K562 (cell line): ENCODE measurements around the gene MYLK4. TPM values are rescaled to one million over a fixed set of nuclear protein-coding genes. Genes with fewer than 3 reads are reported as not detected.

ENCODE experiments used
- ATAC-seq: fragments of 200-7000 bp; cut with Tn5 transposase; 3 replicates; pipeline ENCODE4 v1.9.1; 2020; ENCODE audit warnings: moderate library complexity
- BruUV-seq: library from RNA; stranded (reverse); fragments of 400-500 nt; replicated peaks from 2 replicates; lab custom pipeline; 2021; lab: Mats Ljungman, UMichigan
- CTCF ChIA-PET: fragments of 300-600 bp; formaldehyde crosslinking; extraction: SDS; loops from one replicate; lab custom pipeline; 2021; ENCODE audit warnings: low intra/inter-chr PET ratio; lab: Yijun Ruan, JAX
- POLR2A ChIA-PET: fragments of 300-600, 350-650 bp; sonication (Branson Sonifier 250); formaldehyde crosslinking; extraction: SDS; loops from one replicate; lab custom pipeline; 2021; ENCODE audit warnings: antibody characterized with exemption, inconsistent platforms; lab: Yijun Ruan, JAX
- DNase-seq, 4 experiments: peaks; one replicate each; pipeline versions ENCODE4 v3.0.0 to v3.0.0-alpha.2; 2011 to 2018; ENCODE audit warnings: low spot score in 3 of 4, mixed read lengths in 3 of 4; ENCODE audit errors: extremely low read depth in 1 of 4
- FAIRE-seq: peaks from 2 replicates; lab custom pipeline; 2011; peaks lifted over from hg19 to GRCh38; lab: Jason Lieb, UNC
- H2AFZ ChIP-seq: 2 replicates; pipeline ENCODE4 v1.6.0; 2011; ENCODE audit warnings: low read depth, low read length, control low read depth, inconsistent platforms
- H3K27ac ChIP-seq: fragments of 200-600 bp; 3 replicates; pipeline ENCODE4 v1.8.0; 2011; ENCODE audit warnings: low read depth, mild to moderate bottlenecking, control low read depth, inconsistent platforms, low read length, moderate library complexity, mixed read lengths; ENCODE audit errors: extremely low read depth
- H3K27me3 ChIP-seq, 2 experiments: fragments of 300-600 bp in 1 of 2; 2 replicates in 1 of 2; 3 replicates in 1 of 2; pipeline versions ENCODE4 v1.6.0 to v1.8.0; 2011; ENCODE audit warnings: inconsistent platforms in 2 of 2, low read length in 2 of 2, mild to moderate bottlenecking in 1 of 2, mixed read lengths in 1 of 2, moderate library complexity in 1 of 2; ENCODE audit not compliant: control insufficient read depth in 2 of 2, insufficient read depth in 2 of 2
- H3K36me3 ChIP-seq: fragments of 300-600 bp; 3 replicates; pipeline ENCODE4 v1.8.0; 2011; ENCODE audit warnings: mild to moderate bottlenecking, low read length, inconsistent platforms; ENCODE audit not compliant: control insufficient read depth, insufficient read depth
- H3K4me1 ChIP-seq, 2 experiments: fragments of 200-600 bp in 1 of 2; replicated peaks in 1 of 2; 2 replicates in 1 of 2; 3 replicates in 1 of 2; pipeline versions ENCODE4 v1.5.1 to v1.8.0; 2011; ENCODE audit warnings: inconsistent platforms in 2 of 2, low read length in 2 of 2, mild to moderate bottlenecking in 1 of 2, mixed read lengths in 1 of 2, moderate library complexity in 1 of 2; ENCODE audit not compliant: control insufficient read depth in 2 of 2, insufficient read depth in 2 of 2
- H3K4me2 ChIP-seq: 2 replicates; pipeline ENCODE4 v1.6.1; 2011; ENCODE audit warnings: low read length, control low read depth, inconsistent platforms, mixed read lengths; ENCODE audit not compliant: insufficient read depth
- H3K4me3 ChIP-seq: fragments of 200-600 bp; sonication (generic), shearing (Covaris generic); 2 replicates; pipeline ENCODE4 v1.5.1; 2016; ENCODE audit warnings: control low read depth, inconsistent platforms
- H3K79me2 ChIP-seq: fragments of 200-600 bp; 3 replicates; pipeline ENCODE4 v1.8.0; 2011; ENCODE audit warnings: low read length, inconsistent platforms; ENCODE audit not compliant: control insufficient read depth, insufficient read depth
- H3K9ac ChIP-seq, 2 experiments: 2 replicates each; pipeline versions ENCODE4 v1.6.0 to v1.6.1; 2011; ENCODE audit warnings: low read depth in 2 of 2, low read length in 2 of 2, control low read depth in 1 of 2, inconsistent platforms in 1 of 2, mild to moderate bottlenecking in 1 of 2, mixed read lengths in 1 of 2; ENCODE audit not compliant: insufficient read depth in 1 of 2
- H3K9me1 ChIP-seq: one replicate; pipeline ENCODE4 v1.6.0; 2011; ENCODE audit warnings: inconsistent platforms, mild to moderate bottlenecking, low read length, moderate library complexity; ENCODE audit not compliant: control insufficient read depth, insufficient read depth
- H3K9me3 ChIP-seq: replicated peaks from 2 replicates; pipeline ENCODE4 v1.5.1; 2011; ENCODE audit warnings: low read depth, low read length, inconsistent platforms; ENCODE audit not compliant: control insufficient read depth, insufficient read depth
- H4K20me1 ChIP-seq: replicated peaks from 2 replicates; pipeline ENCODE4 v1.6.1; 2011; ENCODE audit warnings: low read length, inconsistent platforms, mixed read lengths; ENCODE audit not compliant: control insufficient read depth, insufficient read depth
- CBX3 ChIP-seq, 2 experiments: IDR thresholded peaks; 1 replicate in 1 of 2; 2 replicates in 1 of 2; pipeline ENCODE4 v1.6.1; 2012; ENCODE audit warnings: inconsistent platforms in 2 of 2, low read length in 2 of 2, borderline replicate concordance in 1 of 2, control low read depth in 1 of 2
- FOXK2 ChIP-seq, 2 experiments: fragments of 450-650 bp; IDR thresholded peaks in 1 of 2; conservative IDR thresholded peaks in 1 of 2; 2 replicates each; pipeline ENCODE4 v1.6.1; 2016; ENCODE audit warnings: low read depth in 2 of 2, mild to moderate bottlenecking in 1 of 2
- KLF10 ChIP-seq: fragments of 250-450 bp; sonication (Bioruptor Pico); IDR thresholded peaks from 2 replicates; pipeline ENCODE4 v1.6.1; 2021; ENCODE audit warnings: matching md5 sums
- PRMT5 ChIP-seq: sonication (generic); formaldehyde crosslinking; IDR thresholded peaks from 2 replicates; pipeline ENCODE4 v1.5.0; 2020; ENCODE audit warnings: missing genetic modification reagents
- TEAD1 ChIP-seq, 2 experiments: fragments of 450-650 bp in 1 of 2; sonication (generic) in 1 of 2; formaldehyde crosslinking; IDR thresholded peaks; 2 replicates each; pipeline versions ENCODE4 v1.4.0 to v1.8.0; 2020 to 2022; ENCODE audit warnings: mild to moderate bottlenecking in 2 of 2, missing genetic modification reagents in 1 of 2
- WGBS: fragments of 100-300 bp; shearing (Covaris generic); methylation state at CpG from one replicate; pipeline ENCODE4 v1.1.6; 2016; ENCODE audit warnings: low coverage, mixed read lengths; ENCODE audit not compliant: insufficient coverage; ENCODE audit errors: missing lambda C conversion rate; 5-methylcytosine and 5-hydroxymethylcytosine counted together
- in situ Hi-C: fragments of 300-500 bp; cut with MboI; formaldehyde crosslinking; loops from 4 replicates; pipeline ENCODE4 v1.15.0; 2018; ENCODE audit warnings: inconsistent platforms, mixed read lengths
- intact Hi-C: fragments of 100-400 bp; cut with micrococcal nuclease; formaldehyde crosslinking; loops from 2 replicates; pipeline ENCODE4 v1.14.2; 2022
- polyA plus RNA-seq, 8 experiments: library from polyadenylated mRNA; depleted of rRNA in 4 of 8; stranded (reverse) in 5 of 8; unstranded in 3 of 8; fragments of >200 nt; fragmentation: Nextera tagmentation in 2 of 8; fragmentation: Illumina TruSeq in 1 of 8; extraction: Ambion mirVana in 2 of 8; extraction: Trizol in 1 of 8; gene quantifications; 2 replicates each; pipeline versions ENCODE4 v1.2.1 to v1.2.3, GENCODE V29; 2011 to 2014; ENCODE audit warnings: inconsistent platforms in 1 of 8, missing spikeins in 1 of 8
- total RNA-seq, 7 experiments: library from RNA; depleted of rRNA in 6 of 7; stranded (reverse); fragments of >200 nt in 6 of 7; fragmentation: Illumina TruSeq in 2 of 7; extraction: Trizol in 2 of 7; gene quantifications; 2 replicates each; pipeline versions ENCODE4 v1.2.1 to v1.2.3, GENCODE V29; 2011 to 2021; ENCODE audit warnings: low replicate concordance in 1 of 7

MYLK4 gene
- total and polyA plus RNA-seq, 9 of the 15 experiments (the other 6 are each of a cell fraction or from before 2014, with no cell fraction given): 0.01 to 0.15 (median 0.06) TPM

- BruUV-seq: no TSS peak
- H3K36me3 ChIP-seq: no peaks in the 10 kb centered on the region
- TF ChIP-seq CBX3 (IDR thresholded peaks at IDR 0.05; ENCODE audit: borderline replicate concordance in 1 of 2, low read length in 2 of 2) (no peak), KLF10 (CRISPR knock-in tag) (no peak), FOXK2 (conservative IDR thresholded peaks at IDR 0.05 in 1 of 2, IDR thresholded peaks at IDR 0.05 in 1 of 2; ENCODE audit: low read depth in 2 of 2) (no peak), PRMT5 (CRISPR knock-in tag) (no peak), TEAD1 (CRISPR knock-in tag; IDR thresholded peaks at IDR 0.05) (0 out of 4 replicates have a peak, but pooled peaks of 1 of the 2 experiments have one; percentile 9)
- TF ChIP-seq, all 486 proteins: peak for 1
- no peaks in the 10 kb centered on the region for H3K79me2 ChIP-seq
- POLR2A ChIA-PET: interaction anchor here (1.0 to 1.3 kb wide), 3 partner anchors 8 to 433 kb away, joined by 3 read pairs; no protein-coding TSS in a partner anchor
- ATAC-seq (no peak), FAIRE-seq (no peak), DNase-seq (no peak)
- in situ Hi-C loops (no loop called here), intact Hi-C loops (loop anchor here (1.0 to 10.0 kb wide), 6 partner anchors 64 to 1037 kb away; no protein-coding TSS in a partner anchor)
- H3K9me3 ChIP-seq: no peaks in the 10 kb centered on the region
- H3K4me1 ChIP-seq: peaks cover 0 to 8% of the 10 kb centered on the region in 2 experiments; a peak in 2 of 5 replicates
- H4K20me1 ChIP-seq: no peaks in the 10 kb centered on the region
- H3K27ac ChIP-seq: no peak overlapping the region
- CTCF ChIA-PET: interaction anchor here (2.0 kb wide), 1 partner anchor 1037 kb away, joined by 9 read pairs; no protein-coding TSS in a partner anchor
- H2AFZ ChIP-seq: no peak overlapping the region
- no peak overlapping the region for H3K4me3 ChIP-seq
- H3K4me2 ChIP-seq: no peak overlapping the region
- H3K9me1 ChIP-seq: no peaks in the 10 kb centered on the region
- WGBS: 55% methylated on average over 13 of the region's 13 CpGs
- peaks cover 40 to 72% of the 10 kb centered on the region in 2 experiments; a peak in 4 of 5 replicates for H3K27me3 ChIP-seq
- H3K9ac ChIP-seq: no peak overlapping the region
Measured at GRCh38 chr6:2633736-2634135, 117.0 kb downstream of the MYLK4 start.
